Ishikawa (cell line): ENCODE data around the gene ROBO3.

ENCODE experiments used
- CEBPB ChIP-seq: IDR thresholded peaks from 2 replicates; pipeline ENCODE4 v1.6.1; 2012
- CREB1 ChIP-seq: IDR thresholded peaks from 2 replicates; pipeline ENCODE4 v1.6.1; 2012; ENCODE audit warnings: low read depth
- EGR1 ChIP-seq: IDR thresholded peaks from 2 replicates; pipeline ENCODE4 v1.6.1; 2012
- EP300 ChIP-seq: IDR thresholded peaks from 2 replicates; pipeline ENCODE4 v1.6.1; 2012; ENCODE audit warnings: borderline replicate concordance
- FOXM1 ChIP-seq: IDR thresholded peaks from 2 replicates; pipeline ENCODE4 v1.6.1; 2012; ENCODE audit warnings: low read depth, borderline replicate concordance
- NFIC ChIP-seq: IDR thresholded peaks from 2 replicates; pipeline ENCODE4 v1.6.1; 2012
- RAD21 ChIP-seq: IDR thresholded peaks from 2 replicates; pipeline ENCODE4 v1.6.1; 2012; ENCODE audit warnings: low read depth
- TAF1 ChIP-seq: IDR thresholded peaks from 2 replicates; pipeline ENCODE4 v1.6.1; 2012; ENCODE audit warnings: low read depth, mild to moderate bottlenecking
- TCF12 ChIP-seq: IDR thresholded peaks from 2 replicates; pipeline ENCODE4 v1.6.1; 2012; ENCODE audit warnings: low read depth
- TEAD4 ChIP-seq: IDR thresholded peaks from 2 replicates; pipeline ENCODE4 v1.6.1; 2012
- USF1 ChIP-seq: IDR thresholded peaks from 2 replicates; pipeline ENCODE4 v1.6.1; 2012
- YY1 ChIP-seq: IDR thresholded peaks from 2 replicates; pipeline ENCODE4 v1.6.1; 2012; ENCODE audit warnings: low read depth
- ZBTB7A ChIP-seq: IDR thresholded peaks from 2 replicates; pipeline ENCODE4 v1.6.1; 2012; ENCODE audit warnings: low read depth
- TF ChIP-seq, protein P1 (sequence below): IDR thresholded peaks from 2 replicates; pipeline ENCODE4 v1.6.1; 2012; ENCODE audit warnings: low read depth, mild to moderate bottlenecking
- TF ChIP-seq, protein P2 (sequence below): IDR thresholded peaks from 2 replicates; pipeline ENCODE4 v1.6.1; 2012

Gene ROBO3

DNA sequence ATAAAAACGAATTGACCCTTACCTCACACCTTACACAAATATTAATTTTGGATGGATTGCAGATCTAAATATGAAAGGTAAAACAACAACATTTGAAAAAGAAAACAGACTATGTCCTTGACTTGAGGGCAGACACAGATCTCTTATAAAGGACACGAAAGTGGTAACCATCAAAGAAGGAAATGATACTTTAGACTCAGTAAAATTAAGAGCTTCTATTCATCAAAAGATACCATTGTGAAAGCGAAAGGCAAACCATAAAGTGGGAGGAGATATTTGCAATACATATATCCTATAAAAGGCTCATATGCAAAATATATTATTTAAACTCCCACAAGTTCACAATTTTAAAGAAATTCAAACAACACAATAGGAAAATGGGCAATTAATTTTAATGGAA, 65.6 kb downstream of the ROBO3 start:
- TF ChIP-seq TEAD4, result no peak
- TF ChIP-seq, protein P1, sequence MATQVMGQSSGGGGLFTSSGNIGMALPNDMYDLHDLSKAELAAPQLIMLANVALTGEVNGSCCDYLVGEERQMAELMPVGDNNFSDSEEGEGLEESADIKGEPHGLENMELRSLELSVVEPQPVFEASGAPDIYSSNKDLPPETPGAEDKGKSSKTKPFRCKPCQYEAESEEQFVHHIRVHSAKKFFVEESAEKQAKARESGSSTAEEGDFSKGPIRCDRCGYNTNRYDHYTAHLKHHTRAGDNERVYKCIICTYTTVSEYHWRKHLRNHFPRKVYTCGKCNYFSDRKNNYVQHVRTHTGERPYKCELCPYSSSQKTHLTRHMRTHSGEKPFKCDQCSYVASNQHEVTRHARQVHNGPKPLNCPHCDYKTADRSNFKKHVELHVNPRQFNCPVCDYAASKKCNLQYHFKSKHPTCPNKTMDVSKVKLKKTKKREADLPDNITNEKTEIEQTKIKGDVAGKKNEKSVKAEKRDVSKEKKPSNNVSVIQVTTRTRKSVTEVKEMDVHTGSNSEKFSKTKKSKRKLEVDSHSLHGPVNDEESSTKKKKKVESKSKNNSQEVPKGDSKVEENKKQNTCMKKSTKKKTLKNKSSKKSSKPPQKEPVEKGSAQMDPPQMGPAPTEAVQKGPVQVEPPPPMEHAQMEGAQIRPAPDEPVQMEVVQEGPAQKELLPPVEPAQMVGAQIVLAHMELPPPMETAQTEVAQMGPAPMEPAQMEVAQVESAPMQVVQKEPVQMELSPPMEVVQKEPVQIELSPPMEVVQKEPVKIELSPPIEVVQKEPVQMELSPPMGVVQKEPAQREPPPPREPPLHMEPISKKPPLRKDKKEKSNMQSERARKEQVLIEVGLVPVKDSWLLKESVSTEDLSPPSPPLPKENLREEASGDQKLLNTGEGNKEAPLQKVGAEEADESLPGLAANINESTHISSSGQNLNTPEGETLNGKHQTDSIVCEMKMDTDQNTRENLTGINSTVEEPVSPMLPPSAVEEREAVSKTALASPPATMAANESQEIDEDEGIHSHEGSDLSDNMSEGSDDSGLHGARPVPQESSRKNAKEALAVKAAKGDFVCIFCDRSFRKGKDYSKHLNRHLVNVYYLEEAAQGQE, result no peak
- no peak for TF ChIP-seq EP300
- TF ChIP-seq, protein P2, sequence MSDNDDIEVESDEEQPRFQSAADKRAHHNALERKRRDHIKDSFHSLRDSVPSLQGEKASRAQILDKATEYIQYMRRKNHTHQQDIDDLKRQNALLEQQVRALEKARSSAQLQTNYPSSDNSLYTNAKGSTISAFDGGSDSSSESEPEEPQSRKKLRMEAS, result no peak
- TF ChIP-seq TAF1, result no peak
- no peak for TF ChIP-seq NFIC
- no peak for TF ChIP-seq TCF12
- no peak for TF ChIP-seq YY1
- TF ChIP-seq RAD21, result no peak
- TF ChIP-seq USF1, result no peak
- TF ChIP-seq FOXM1, result no peak
- TF ChIP-seq ZBTB7A, result no peak
- no peak for TF ChIP-seq CREB1
- no peak for TF ChIP-seq EGR1
- TF ChIP-seq CEBPB, result no peak
